ENCODE measurements around the gene KCNH2. TPM values are rescaled to one million over a fixed set of nuclear protein-coding genes. Genes with fewer than 3 reads are reported as not detected.

KCNH2 gene
- total and polyA plus RNA-seq, 2 of the 8 experiments (the other 6 are each of a cell fraction or from before 2014, with no cell fraction given): 8.0 to 15.0 TPM

- no peaks in the 10 kb centered on the region for H3K79me1 ChIP-seq (ENCODE audit: low read depth, low read length)
- no peak overlapping the region for H3K56ac ChIP-seq (replicated peaks; ENCODE audit: insufficient read length, low read depth, low read length)
- H4K91ac ChIP-seq (replicated peaks; ENCODE audit: insufficient read length, low read length): no peak overlapping the region
- ChIA-PET CTCF (ENCODE audit: partially characterized antibody) (interaction anchor here (2.1 kb wide), 1 partner anchor 10 kb away, joined by 6 read pairs; no protein-coding TSS in a partner anchor), POLR2A (ENCODE audit: partially characterized antibody) (no interaction called here)
- H2AK5ac ChIP-seq (ENCODE audit: low read depth, low read length): no peak overlapping the region
- no peak for FAIRE-seq
- H3K23ac ChIP-seq (ENCODE audit: insufficient read length): no peak overlapping the region
- H3K27me3 ChIP-seq (replicated peaks in 1 of 4; ENCODE audit: control insufficient read depth in 3 of 4, extremely low read depth in 1 of 4, insufficient read depth in 3 of 4, low read length in 3 of 4): no peaks in the 10 kb centered on the region
- H3K36me3 ChIP-seq (ENCODE audit: control insufficient read depth in 2 of 4, insufficient read depth in 4 of 4, low read length in 3 of 4): no peaks in the 10 kb centered on the region
- H2BK12ac ChIP-seq (ENCODE audit: low read depth, low read length): no peak overlapping the region
- no peak overlapping the region for H2BK120ac ChIP-seq (replicated peaks; ENCODE audit: low read depth, low read length)
- no peak overlapping the region for H3K4me3 ChIP-seq (ENCODE audit: extremely low read depth in 1 of 4, insufficient read depth in 2 of 4, low read depth in 3 of 4, low read length in 4 of 4)
- no peak overlapping the region for H2BK15ac ChIP-seq (ENCODE audit: low read length)
- H3K14ac ChIP-seq (ENCODE audit: insufficient read length): no peak overlapping the region
- H2AFZ ChIP-seq (ENCODE audit: low read length): no peak overlapping the region
- no peak overlapping the region for H3K9ac ChIP-seq (replicated peaks in 1 of 4; ENCODE audit: extremely low read depth in 1 of 4, low read depth in 3 of 4, low read length in 3 of 4)
- no peak overlapping the region for H3K18ac ChIP-seq (ENCODE audit: extremely low read depth, low read length)
- H3K79me2 ChIP-seq (ENCODE audit: control insufficient read depth in 1 of 2, insufficient read depth in 2 of 2, low read length in 2 of 2): no peaks in the 10 kb centered on the region
- peaks cover 1% of the 10 kb centered on the region; the same call in 1 of the 2 replicates for H3K23me2 ChIP-seq (ENCODE audit: low read depth, low read length)
- H4K5ac ChIP-seq (ENCODE audit: insufficient read length, low read depth, low read length): no peak overlapping the region
- no peak for DNase-seq (ENCODE audit: low read depth in 1 of 2, low spot score in 2 of 2)
- H4K20me1 ChIP-seq (replicated peaks in 1 of 2; ENCODE audit: control insufficient read depth in 1 of 2, insufficient read depth in 2 of 2, low read length in 2 of 2): no peaks in the 10 kb centered on the region
- H3K27ac ChIP-seq (ENCODE audit: low read depth, low read length): no peak overlapping the region
- H3K4me2 ChIP-seq (ENCODE audit: insufficient read depth in 1 of 2, low read depth in 2 of 2, low read length in 2 of 2): no peak overlapping the region
- no peak overlapping the region for H2BK20ac ChIP-seq (ENCODE audit: low read length)
- H4K8ac ChIP-seq (ENCODE audit: extremely low read depth, insufficient read depth, low read length): no peak overlapping the region
- no peaks in the 10 kb centered on the region for H3K4me1 ChIP-seq (replicated peaks in 1 of 4; ENCODE audit: control insufficient read depth in 3 of 4, insufficient read depth in 4 of 4, low read length in 3 of 4)
- H2BK5ac ChIP-seq (ENCODE audit: low read depth, low read length): no peak overlapping the region
- 87% methylated on average over 4 of the region's 4 CpGs; no CpG with 5 or more reads in 1 of the 2 experiments for WGBS, 2 experiments (ENCODE audit: extremely low coverage in 1 of 2, insufficient coverage in 1 of 2, insufficient read length in 1 of 2, insufficient replicate concordance in 2 of 2, low coverage in 1 of 2, low lambda C conversion rate in 2 of 2, missing lambda C conversion rate in 1 of 2)
- no peak overlapping the region for H3K4ac ChIP-seq (replicated peaks; ENCODE audit: insufficient read length, low read depth, low read length)
- no peaks in the 10 kb centered on the region for H3K9me3 ChIP-seq (ENCODE audit: insufficient read depth in 2 of 2, low read depth in 1 of 2, low read length in 1 of 2)
- TF ChIP-seq BRCA1 (IDR thresholded peaks at IDR 0.05; ENCODE audit: low read depth, low read length): no peak
- TF ChIP-seq KDM4A (IDR thresholded peaks at IDR 0.05; ENCODE audit: low read depth, low read length, severe bottlenecking): no peak
- TF ChIP-seq RFX5 (IDR thresholded peaks at IDR 0.05; ENCODE audit: borderline replicate concordance, low read depth, low read length): no peak
These were observed 50.2 kb downstream of the KCNH2 start for GRCh38 chr7:150927956-150928344.

Data from H1 (cell line).